ENCODE data around the gene UAP1. TPM values are rescaled to one million over a fixed set of nuclear protein-coding genes. Genes with fewer than 3 reads are reported as not detected.
"Not testable (repeated sequence)": the region's sequence is repeated elsewhere in the genome, so short reads cannot be mapped to it uniquely, and the experiment has no call there.

The UAP1 gene
- polyA plus RNA-seq, 3 donors, result 50.6 to 212 (median 157) TPM

- no peak overlapping the region for H3K27ac ChIP-seq (ENCODE audit: low read depth, low read length)
- 74 to 84% (median 81%) methylated on average over 1 of the region's 1 CpG for WGBS, 3 donors
Observed at GRCh38 chr1:162599451-162599850, 37.9 kb downstream of the UAP1 start.

DNA sequence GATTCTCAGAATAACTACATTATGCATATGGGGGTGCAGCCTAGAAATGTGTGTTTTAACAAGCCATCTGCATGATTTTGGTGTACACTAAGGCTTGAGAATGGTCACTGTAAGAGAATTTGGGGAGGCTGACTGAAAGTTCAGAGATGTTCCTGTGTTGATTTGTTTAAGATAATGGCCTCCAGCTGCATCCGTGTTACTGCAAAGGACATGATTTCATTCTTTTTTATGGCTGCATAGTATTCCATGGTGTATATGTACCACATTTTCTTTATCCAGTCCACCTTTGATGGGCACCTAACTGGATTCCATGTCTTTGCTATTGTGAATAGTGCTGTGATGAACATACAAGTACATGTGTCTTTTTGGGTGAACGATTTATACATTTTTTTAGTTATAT lies 41.6 kb downstream of the UAP1 start:
- not testable (repeated sequence) for H3K27ac ChIP-seq (ENCODE audit: low read depth, low read length)
- 94 to 98% (median 96%) methylated on average over 2 of the region's 2 CpGs for WGBS, 3 donors

DNA sequence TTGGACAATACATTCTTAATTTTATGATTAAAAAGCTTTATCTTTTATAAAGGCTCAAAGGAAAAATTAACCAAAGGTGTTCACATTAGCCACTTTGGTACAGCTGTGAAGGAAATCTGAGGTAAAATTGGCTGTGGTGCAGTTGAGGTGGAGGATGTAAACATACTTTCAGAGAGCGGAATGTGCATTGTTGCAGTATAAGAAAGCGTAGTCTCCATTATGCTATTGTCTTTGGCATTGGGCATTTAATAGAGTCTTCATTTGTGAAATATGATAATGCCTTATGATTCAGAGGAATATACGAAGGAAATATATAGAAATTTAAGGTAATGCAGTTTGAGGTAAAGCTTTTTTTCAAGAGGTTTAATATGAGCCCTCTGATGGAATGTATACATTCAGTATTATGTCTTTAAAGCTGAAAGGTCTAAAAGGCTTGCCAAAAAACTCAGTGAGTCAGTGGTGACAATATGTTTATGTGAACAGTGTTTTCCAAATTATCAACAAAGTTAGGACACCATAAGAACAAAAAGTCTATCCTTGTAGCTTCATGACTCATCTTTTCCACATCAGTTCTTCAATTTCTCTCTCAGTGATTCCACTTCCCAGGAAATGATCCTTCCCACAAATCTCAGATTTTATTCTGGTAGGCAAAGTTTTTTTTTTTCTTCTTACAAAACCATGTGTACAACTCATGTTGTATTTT lies 43.9 kb downstream of the UAP1 start:
- H3K27ac ChIP-seq (ENCODE audit: low read depth, low read length), result no peak overlapping the region
- 96 to 97% (median 97%) methylated on average over 3 of the region's 3 CpGs for WGBS, 3 donors

- 81 to 92% (median 89%) methylated on average over 2 of the region's 2 CpGs for WGBS, 3 donors
- no peak overlapping the region for H3K27ac ChIP-seq (ENCODE audit: low read depth, low read length)
Observed at GRCh38 chr1:162609306-162609705, 47.8 kb downstream of the UAP1 start.

DNA sequence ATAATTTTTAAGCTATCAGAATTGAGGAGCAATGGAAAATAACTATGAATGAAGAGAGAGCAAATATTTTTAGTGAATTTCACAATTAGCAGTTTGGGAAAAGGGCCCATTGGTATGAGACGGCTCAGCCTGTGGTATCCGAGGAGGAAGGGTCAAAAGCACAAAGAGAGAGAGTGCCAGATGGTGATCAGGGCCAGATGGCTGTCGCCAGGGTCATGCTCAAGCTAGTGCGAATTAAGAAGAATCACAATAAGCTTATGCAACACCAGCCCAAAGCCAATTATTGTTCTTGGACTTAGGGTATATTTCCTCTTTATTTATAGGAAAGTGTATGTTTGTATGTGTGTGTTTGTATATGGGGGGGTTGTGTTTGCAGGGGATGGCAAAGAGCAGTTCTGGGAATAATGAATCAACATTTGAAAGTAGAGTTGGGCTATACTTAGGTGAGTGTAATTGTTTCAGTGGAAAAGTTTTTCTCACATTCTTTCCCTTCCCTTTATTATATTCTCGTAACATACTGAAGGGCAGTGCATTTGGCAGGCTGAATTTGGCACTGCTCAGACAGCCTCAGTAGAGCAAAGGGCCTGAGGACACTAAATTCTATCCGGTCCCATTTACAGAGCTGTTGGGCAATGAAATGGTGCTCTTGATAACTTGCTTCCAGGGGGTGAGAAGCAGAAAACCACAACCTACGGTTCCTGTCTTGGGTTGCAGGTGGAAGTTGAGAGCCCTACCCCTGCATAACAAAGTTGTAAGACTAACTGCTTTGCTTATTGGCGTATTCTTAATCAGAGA lies 51.3 kb downstream of the UAP1 start:
- no peak overlapping the region for H3K27ac ChIP-seq (ENCODE audit: low read depth, low read length)
- 40 to 46% (median 45%) methylated on average over 8 of the region's 8 CpGs for WGBS, 3 donors

DNA sequence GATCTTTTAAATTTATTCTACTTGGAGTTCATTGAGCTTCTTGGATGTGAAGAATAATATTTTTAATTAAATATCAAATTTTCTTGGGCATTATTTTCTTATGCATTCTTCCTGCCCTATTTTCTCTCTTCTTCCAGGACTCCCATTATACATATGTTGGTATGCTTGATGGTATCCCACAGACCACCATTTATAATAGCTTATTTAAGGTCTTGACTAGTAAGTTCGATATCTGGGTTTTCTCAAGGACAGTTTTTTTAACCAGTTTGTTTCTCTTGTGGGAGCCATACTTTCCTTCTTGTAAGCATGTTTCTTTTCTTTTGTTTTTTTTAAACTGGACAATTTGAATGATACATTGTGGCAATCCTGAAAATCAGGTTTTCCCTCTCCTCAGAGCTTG lies 55.3 kb downstream of the UAP1 start:
- WGBS, 3 donors, result 55 to 98% (median 93%) methylated on average over 1 of the region's 1 CpG
- no peak overlapping the region for H3K27ac ChIP-seq (ENCODE audit: low read depth, low read length)

GRCh38 chr1:162617513-162617912 lies 56.0 kb downstream of the UAP1 start:
- 95 to 100% (median 96%) methylated on average over 1 of the region's 1 CpG for WGBS, 3 donors
- H3K27ac ChIP-seq (ENCODE audit: low read depth, low read length), result no peak overlapping the region

- H3K27ac ChIP-seq (ENCODE audit: low read depth, low read length), result no peak overlapping the region
- 85 to 98% (median 91%) methylated on average over 3 of the region's 3 CpGs for WGBS, 3 donors
Observed at GRCh38 chr1:162619076-162619475, 57.6 kb downstream of the UAP1 start.

DNA sequence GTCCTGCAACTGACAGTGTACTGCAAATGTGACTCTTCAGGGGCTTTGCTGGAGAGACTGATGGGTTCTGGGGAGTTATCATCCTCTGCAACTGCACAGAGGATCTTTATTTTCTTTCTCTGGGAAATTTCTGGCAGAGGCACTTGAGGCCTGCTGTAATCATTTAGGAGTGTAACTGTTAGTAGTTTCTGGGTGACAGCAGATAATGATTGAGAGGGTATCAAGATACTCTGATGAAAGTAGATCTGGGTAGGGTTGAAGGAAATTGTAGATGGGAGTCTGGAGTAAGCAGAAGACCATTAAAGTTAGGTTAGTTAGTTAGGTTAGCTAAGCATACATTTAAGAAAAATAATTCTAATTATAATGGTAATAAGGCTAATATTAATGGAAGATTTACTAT lies 59.7 kb downstream of the UAP1 start:
- H3K27ac ChIP-seq (ENCODE audit: low read depth, low read length), result no peak overlapping the region

DNA sequence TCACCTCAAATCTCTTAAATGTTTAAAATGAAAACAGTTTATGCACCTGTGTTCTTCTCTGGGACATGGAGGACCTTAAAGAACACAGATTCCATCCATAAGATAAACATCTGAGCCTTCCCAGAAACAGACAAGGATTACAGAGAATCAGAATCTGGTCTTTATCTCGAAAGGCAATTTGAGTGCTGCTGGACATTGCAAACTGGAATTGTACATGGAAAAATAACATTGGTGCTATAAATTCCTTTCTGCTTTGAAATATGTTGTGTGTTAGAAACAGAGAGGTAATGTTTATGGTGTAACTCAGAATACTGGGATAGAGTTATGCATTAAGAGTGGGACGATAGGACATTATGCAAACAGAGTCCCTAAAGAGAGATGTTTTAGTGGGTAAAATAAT lies 64.2 kb downstream of the UAP1 start:
- WGBS, 3 donors, result 60 to 68% (median 68%) methylated on average over 2 of the region's 2 CpGs
- H3K27ac ChIP-seq (ENCODE audit: low read depth, low read length), result no peak overlapping the region

- WGBS, 3 donors, result 44 to 67% (median 56%) methylated on average over 2 of the region's 2 CpGs
- no peak overlapping the region for H3K27ac ChIP-seq (ENCODE audit: low read depth, low read length)
Observed at GRCh38 chr1:162626094-162626493, 64.6 kb downstream of the UAP1 start.

GRCh38 chr1:162626761-162627160 lies 65.2 kb downstream of the UAP1 start:
- H3K27ac ChIP-seq (ENCODE audit: low read depth, low read length), result no peak overlapping the region
- 21 to 26% (median 26%) methylated on average over 2 of the region's 2 CpGs for WGBS, 3 donors

DNA sequence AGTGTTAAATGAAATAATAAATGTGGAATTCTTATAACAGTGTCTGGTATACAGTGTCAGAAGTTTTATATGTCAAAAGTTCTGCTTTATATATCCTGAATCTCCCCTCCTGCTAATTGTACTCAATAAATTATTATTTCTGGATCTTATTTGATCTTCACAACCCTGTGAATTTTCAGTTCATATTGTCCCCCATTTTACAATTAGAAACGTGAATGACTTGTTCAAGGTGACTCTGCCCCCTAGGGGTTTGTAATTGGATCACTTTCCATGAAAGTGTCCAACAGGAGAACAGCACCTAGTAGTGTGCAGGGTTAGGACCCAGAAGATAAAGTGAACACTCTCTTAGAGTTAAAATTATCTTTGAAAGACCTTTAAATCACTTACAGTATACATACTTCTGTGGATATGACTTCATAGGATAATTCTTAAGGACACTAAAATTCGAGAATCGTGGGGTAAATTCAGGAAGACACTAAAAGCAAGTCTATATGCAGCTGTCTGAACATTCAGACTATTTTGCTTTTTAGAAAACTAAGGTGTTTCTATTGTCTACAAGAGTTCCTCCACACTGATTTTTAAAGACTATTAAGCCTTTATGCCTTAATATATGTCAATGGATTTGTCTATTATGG lies 66.3 kb downstream of the UAP1 start:
- WGBS, 3 donors, result 56 to 59% (median 57%) methylated on average over 3 of the region's 3 CpGs
- no peak overlapping the region for H3K27ac ChIP-seq (ENCODE audit: low read depth, low read length)

GRCh38 chr1:162629077-162629627 lies 67.6 kb downstream of the UAP1 start:
- WGBS, 3 donors, result 92 to 96% (median 95%) methylated on average over 3 of the region's 3 CpGs
- H3K27ac ChIP-seq (ENCODE audit: low read depth, low read length), result no peak overlapping the region

DNA sequence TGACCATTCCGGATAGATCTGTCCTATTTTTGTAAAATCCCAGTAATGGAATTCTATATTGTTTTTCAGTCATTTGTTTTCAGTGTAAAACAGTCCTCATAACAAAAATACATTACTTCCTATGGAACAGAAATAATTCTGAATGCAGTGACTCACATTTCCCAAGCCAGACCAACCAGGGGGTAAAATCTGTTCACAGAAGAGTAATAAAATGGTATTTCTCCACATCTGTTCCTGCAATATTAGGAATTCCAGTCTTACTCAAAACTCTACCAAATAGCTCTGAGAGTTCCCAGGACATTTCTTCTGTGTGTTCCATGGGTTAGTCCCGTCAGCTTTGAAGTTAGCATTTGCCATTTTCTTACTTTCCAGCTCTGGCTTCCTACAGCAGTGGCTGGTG lies 68.1 kb downstream of the UAP1 start:
- no peak overlapping the region for H3K27ac ChIP-seq (ENCODE audit: low read depth, low read length)
- 65 to 88% (median 82%) methylated on average over 2 of the region's 2 CpGs for WGBS, 3 donors

- no peak overlapping the region for H3K27ac ChIP-seq (ENCODE audit: low read depth, low read length)
- 42 to 47% (median 44%) methylated on average over 10 of the region's 10 CpGs for WGBS, 3 donors
Observed at GRCh38 chr1:162631546-162632191, 70.1 kb downstream of the UAP1 start.

DNA sequence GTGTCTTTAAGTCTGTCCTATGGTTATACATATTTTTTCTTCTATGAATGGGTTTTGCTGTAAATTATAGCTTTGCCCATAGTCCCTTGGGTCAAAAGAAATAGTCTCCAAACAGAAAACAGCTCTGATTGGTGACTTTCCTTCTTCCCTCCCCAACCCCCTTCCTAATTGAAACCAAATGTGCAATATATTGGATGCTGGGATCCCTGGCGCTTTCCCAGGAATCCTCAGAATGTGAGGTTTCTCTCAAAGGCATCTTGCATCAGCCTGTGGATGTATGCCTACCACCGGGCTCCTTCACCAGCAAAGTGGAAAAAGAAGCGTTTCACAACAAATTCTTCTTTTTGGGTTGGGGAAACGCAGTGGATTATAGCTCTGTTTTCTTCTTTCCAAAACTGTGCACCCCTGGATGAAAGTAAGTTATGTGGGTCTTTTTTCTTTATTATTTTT lies 70.7 kb downstream of the UAP1 start, which contains the start of gene DDR2:
TSS of gene DDR2 (plus strand) at position 248 of the 450 bp plus-strand sequence. CDS start 86,600 bp downstream, outside the sequence.
- H3K27ac ChIP-seq (ENCODE audit: low read depth, low read length), result no peak within 1 kb of the TSS
- WGBS, 3 donors, result 37 to 62% (median 41%) methylated on average over 4 of the region's 4 CpGs

DNA sequence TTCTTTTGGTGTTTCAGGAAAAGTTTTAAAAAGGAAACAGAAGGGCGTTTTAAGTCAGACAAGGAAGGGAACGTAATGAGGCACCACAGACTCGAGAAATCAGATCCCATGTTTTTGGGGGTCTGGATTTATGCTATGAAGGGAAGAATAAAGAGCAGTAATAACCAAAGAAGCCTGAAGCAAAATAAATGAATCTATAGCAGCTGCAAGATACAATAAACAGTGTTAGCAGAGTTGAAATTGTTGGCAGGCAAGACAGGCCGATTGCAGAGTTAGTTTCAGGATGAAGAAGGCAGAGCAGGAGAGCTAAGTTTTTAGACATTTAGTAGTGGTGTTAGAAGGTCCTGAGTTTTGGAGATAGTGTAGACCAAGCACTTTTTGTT lies 71.2 kb downstream of the UAP1 start:
- no peak overlapping the region for H3K27ac ChIP-seq (ENCODE audit: low read depth, low read length)
- WGBS, 3 donors, result 29 to 64% (median 34%) methylated on average over 4 of the region's 4 CpGs
